Right lobe of liver (tissue), 4 donors: Measurements from ENCODE around the gene TAF11L8.

Experiments
- CTCF ChIP-seq, 4 donors: fragments of 200-600 bp in 3 of 4; fragments of 450-650 bp in 1 of 4; IDR thresholded peaks; one replicate each; pipeline versions ENCODE4 v1.5.1 to v1.8.0; 2016 to 2022; ENCODE audit warnings: antibody characterized with exemption in 4 of 4, mild to moderate bottlenecking in 2 of 4
- POLR2A ChIP-seq: fragments of 450-650 bp; IDR thresholded peaks from one replicate; pipeline ENCODE4 v1.6.1; 2017; ENCODE audit warnings: antibody characterized with exemption, mild to moderate bottlenecking
- donor health status: DM: no; HTN: no; CAD: no.
- donor health status: DM: no; HTN: no; CAD: no.
- donor health status: DM: no; HTN: yes; CAD: no.

- TF ChIP-seq POLR2A (no peak), CTCF (IDR thresholded peaks at IDR 0.05) (no peak)
These were observed 14.2 kb upstream of the TAF11L8 start for GRCh38 chr5:17604951-17605350.
